Prostate gland (tissue), 2 donors: ENCODE data around the gene QSOX1. TPM values are rescaled to one million over a fixed set of nuclear protein-coding genes. Genes with fewer than 3 reads are reported as not detected.
A peak's percentile ranks its signal among the peaks of the same experiment; 100 is the strongest.

Experiments used
- DNase-seq: peaks from one replicate; pipeline ENCODE4 v3.0.0-alpha.2; 2019; ENCODE audit warnings: low spot score
- H3K27ac ChIP-seq, 2 donors: fragments of 200-600 bp; sonication (generic); 2 replicates each; pipeline ENCODE4 v1.5.1; 2017 to 2019
- H3K27me3 ChIP-seq: fragments of 200-600 bp; sonication (generic); replicated peaks from 2 replicates; pipeline ENCODE4 v1.5.1; 2019; ENCODE audit not compliant: insufficient read depth
- H3K36me3 ChIP-seq, 2 donors: fragments of 200-600 bp; sonication (generic); 1 replicate in 1 of 2; 2 replicates in 1 of 2; pipeline versions ENCODE4 v1.5.1 to v1.8.1; 2017 to 2019
- H3K4me1 ChIP-seq: fragments of 200-600 bp; sonication (generic); replicated peaks from 2 replicates; pipeline ENCODE4 v1.5.1; 2019
- H3K4me3 ChIP-seq, 2 donors: fragments of 200-600 bp; sonication (generic); 2 replicates each; pipeline ENCODE4 v1.5.1; 2017 to 2019
- H3K9me3 ChIP-seq: fragments of 200-600 bp; sonication (generic); 2 replicates; pipeline ENCODE4 v1.5.1; 2017
- CTCF ChIP-seq, 4 experiments: fragments of 200-600 bp in 2 of 4; fragments of 450-650 bp in 2 of 4; sonication (generic) in 2 of 4; IDR thresholded peaks; 1 replicate in 3 of 4; 2 replicates in 1 of 4; pipeline ENCODE4 v1.5.1; 2016 to 2019; ENCODE audit warnings: antibody characterized with exemption in 4 of 4, mild to moderate bottlenecking in 2 of 4, moderate library complexity in 2 of 4
- POLR2A ChIP-seq: fragments of 450-650 bp; IDR thresholded peaks from one replicate; pipeline ENCODE4 v1.6.1; 2016; ENCODE audit warnings: antibody characterized with exemption, mild to moderate bottlenecking
- POLR2AphosphoS5 ChIP-seq: sonication (generic); formaldehyde crosslinking; IDR thresholded peaks from one replicate; pipeline ENCODE4 v1.6.1; 2017; ENCODE audit warnings: antibody characterized with exemption
- WGBS: methylation state at CpG from one replicate; pipeline ENCODE4 v1.1.5; 2018; 5-methylcytosine and 5-hydroxymethylcytosine counted together
- intact Hi-C: fragments of 100-400 bp; cut with DNase I; formaldehyde crosslinking; loops from one replicate; pipeline ENCODE4 v1.14.2; 2022
- total RNA-seq, 2 donors: library from RNA; depleted of rRNA; stranded (reverse); fragments of >200 nt; gene quantifications; one replicate each; pipeline ENCODE4 v1.1.0, GENCODE V29; 2016

Gene QSOX1
- total RNA-seq, 2 donors from 2014 or later = 77.3 to 471 TPM

DNA sequence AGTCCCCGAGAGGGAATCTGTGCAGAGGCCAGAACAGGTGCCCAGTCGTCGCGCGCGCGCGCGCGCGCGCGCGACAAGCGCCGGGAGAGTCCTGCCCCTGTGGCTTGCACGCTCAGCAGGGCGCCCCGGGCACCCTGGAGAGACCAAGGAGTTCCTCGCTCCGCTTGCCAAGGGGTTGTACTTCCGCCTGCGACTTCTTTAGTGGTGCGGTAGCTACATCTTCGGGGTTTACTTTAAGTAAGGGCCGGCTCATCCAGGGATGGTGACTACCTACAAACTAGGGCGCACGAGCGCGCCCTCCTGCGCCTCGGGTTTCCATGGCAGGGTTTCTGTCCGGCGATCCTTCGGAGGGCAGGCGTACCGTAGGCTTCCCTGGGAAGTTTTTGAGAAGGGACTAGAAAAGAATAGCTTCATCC lies 76.8 kb downstream of the QSOX1 start:
- no peaks in the 10 kb centered on the region for H3K9me3 ChIP-seq
- TF ChIP-seq CTCF (IDR thresholded peaks at IDR 0.05) (no peak), POLR2A (no peak), POLR2AphosphoS5 (no peak)
- peaks cover 14% of the 10 kb centered on the region for H3K4me1 ChIP-seq
- peaks cover 56% of the 10 kb centered on the region for H3K27me3 ChIP-seq
- intact Hi-C loops = no loop called here
- 2% methylated on average over 37 of the region's 37 CpGs for WGBS
- H3K27ac ChIP-seq = no peak overlapping the region
- no peaks in the 10 kb centered on the region for H3K36me3 ChIP-seq
- H3K4me3 ChIP-seq = peak overlapping the region; percentile 10 to 43
- no peak for DNase-seq

- Histone ChIP-seq H3K9me3 (no peaks in the 10 kb centered on the region), H3K4me1 (peaks cover 14% of the 10 kb centered on the region), H3K27me3 (peaks cover 55% of the 10 kb centered on the region), H3K36me3 (no peaks in the 10 kb centered on the region), H3K4me3 (no peak overlapping the region), H3K27ac (no peak overlapping the region)
- 3% methylated on average over 14 of the region's 14 CpGs for WGBS
- no peak for DNase-seq
- TF ChIP-seq CTCF (IDR thresholded peaks at IDR 0.05) = no peak
- TF ChIP-seq POLR2AphosphoS5 = no peak
- no peak for TF ChIP-seq POLR2A
- intact Hi-C loops = no loop called here
Observed at GRCh38 chr1:180231936-180232335, 77.3 kb downstream of the QSOX1 start.

DNA sequence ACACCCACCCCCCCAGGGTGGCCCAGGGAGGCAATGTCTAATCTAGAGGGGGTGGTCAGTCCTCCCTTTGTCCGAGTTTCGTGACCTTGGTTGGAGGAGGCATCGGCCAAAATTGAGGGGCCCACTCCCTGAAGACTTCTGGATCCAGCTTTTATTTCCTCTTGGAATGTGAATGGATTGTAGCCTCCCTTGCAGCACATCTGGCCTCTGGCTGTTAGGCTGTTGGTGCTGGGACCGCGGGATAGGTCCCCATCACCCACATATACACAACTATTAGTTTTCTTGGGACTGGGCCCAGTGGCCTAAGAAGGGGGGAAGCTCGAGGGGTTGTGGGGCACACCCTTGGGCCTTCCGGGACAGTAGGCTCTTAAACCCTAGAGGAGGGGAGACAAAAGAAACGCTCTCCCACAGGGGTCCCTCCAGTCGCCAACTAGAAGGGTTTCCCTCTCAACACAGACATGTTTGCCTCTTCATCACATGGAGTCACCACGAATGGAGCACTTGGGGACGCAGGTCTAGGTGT lies 77.9 kb downstream of the QSOX1 start:
- H3K9me3 ChIP-seq = no peaks in the 10 kb centered on the region
- H3K36me3 ChIP-seq = no peaks in the 10 kb centered on the region
- peaks cover 57% of the 10 kb centered on the region for H3K27me3 ChIP-seq
- H3K4me1 ChIP-seq = peaks cover 14% of the 10 kb centered on the region
- H3K4me3 ChIP-seq = no peak overlapping the region
- no peak for DNase-seq
- TF ChIP-seq POLR2AphosphoS5 = no peak
- TF ChIP-seq CTCF (IDR thresholded peaks at IDR 0.05) = no peak
- TF ChIP-seq POLR2A = no peak
- intact Hi-C loops = no loop called here
- 7% methylated on average over 11 of the region's 11 CpGs for WGBS
- H3K27ac ChIP-seq = no peak overlapping the region

GRCh38 chr1:180233191-180234011 lies 78.7 kb downstream of the QSOX1 start:
- 6% methylated on average over 71 of the region's 71 CpGs for WGBS
- intact Hi-C loops = no loop called here
- TF ChIP-seq CTCF (IDR thresholded peaks at IDR 0.05) = no peak
- TF ChIP-seq POLR2A = no peak
- no peak for TF ChIP-seq POLR2AphosphoS5
- Histone ChIP-seq H3K4me3 (no peak overlapping the region), H3K4me1 (peaks cover 14% of the 10 kb centered on the region), H3K36me3 (no peaks in the 10 kb centered on the region), H3K9me3 (no peaks in the 10 kb centered on the region), H3K27me3 (peaks cover 62% of the 10 kb centered on the region), H3K27ac (no peak overlapping the region)
- DNase-seq = no peak
